Esophagus (tissue), 2 donors: ENCODE measurements around the gene KLHL40. TPM values are rescaled to one million over a fixed set of nuclear protein-coding genes. Genes with fewer than 3 reads are reported as not detected.

ENCODE experiments used
- H3K27ac ChIP-seq, 2 donors: one replicate each; pipeline ENCODE4 v1.5.1; 2013; ENCODE audit warnings: low read depth in 2 of 2, mild to moderate bottlenecking in 2 of 2, inconsistent platforms in 1 of 2, low read length in 1 of 2, moderate library complexity in 1 of 2
- H3K27me3 ChIP-seq, 2 donors: one replicate each; pipeline ENCODE4 v1.6.1; 2013; ENCODE audit warnings: low read length in 2 of 2, control low read depth in 1 of 2, mild to moderate bottlenecking in 1 of 2; ENCODE audit not compliant: insufficient read depth in 2 of 2, control insufficient read depth in 1 of 2
- H3K36me3 ChIP-seq, 2 donors: one replicate each; pipeline ENCODE4 v1.6.1; 2013; ENCODE audit warnings: low read length in 1 of 2; ENCODE audit not compliant: control insufficient read depth in 2 of 2, insufficient read depth in 2 of 2
- H3K4me1 ChIP-seq, 2 donors: one replicate each; pipeline ENCODE4 v1.6.1; 2013; ENCODE audit warnings: low read length in 1 of 2; ENCODE audit not compliant: control insufficient read depth in 2 of 2, insufficient read depth in 2 of 2
- H3K4me3 ChIP-seq, 2 donors: one replicate each; pipeline ENCODE4 v1.5.1; 2013; ENCODE audit warnings: low read length in 2 of 2, mild to moderate bottlenecking in 2 of 2, low read depth in 1 of 2, moderate library complexity in 1 of 2
- H3K9me3 ChIP-seq, 2 donors: one replicate each; pipeline ENCODE4 v1.6.1; 2013; ENCODE audit warnings: mild to moderate bottlenecking in 2 of 2, low read depth in 1 of 2, low read length in 1 of 2, moderate library complexity in 1 of 2; ENCODE audit not compliant: control insufficient read depth in 2 of 2, insufficient read depth in 1 of 2
- WGBS, 2 donors: extraction: QIAGEN DNeasy Blood & Tissue Kit; methylation state at CpG; one replicate each; pipeline ENCODE4 v1.1.7; 2013; 5-methylcytosine and 5-hydroxymethylcytosine counted together
- polyA plus RNA-seq, 2 donors: library from polyadenylated mRNA; stranded (reverse); fragments of 200-250 nt; gene quantifications; one replicate each; pipeline ENCODE4 v1.2.3, GENCODE V29; 2013
- donor health status: healthy with polysubstance abuse.
- donor health status: Bipolar disorder and iron deficiency.

Gene KLHL40
- polyA plus RNA-seq, 2 donors: 0.02 TPM; not detected in 1

DNA sequence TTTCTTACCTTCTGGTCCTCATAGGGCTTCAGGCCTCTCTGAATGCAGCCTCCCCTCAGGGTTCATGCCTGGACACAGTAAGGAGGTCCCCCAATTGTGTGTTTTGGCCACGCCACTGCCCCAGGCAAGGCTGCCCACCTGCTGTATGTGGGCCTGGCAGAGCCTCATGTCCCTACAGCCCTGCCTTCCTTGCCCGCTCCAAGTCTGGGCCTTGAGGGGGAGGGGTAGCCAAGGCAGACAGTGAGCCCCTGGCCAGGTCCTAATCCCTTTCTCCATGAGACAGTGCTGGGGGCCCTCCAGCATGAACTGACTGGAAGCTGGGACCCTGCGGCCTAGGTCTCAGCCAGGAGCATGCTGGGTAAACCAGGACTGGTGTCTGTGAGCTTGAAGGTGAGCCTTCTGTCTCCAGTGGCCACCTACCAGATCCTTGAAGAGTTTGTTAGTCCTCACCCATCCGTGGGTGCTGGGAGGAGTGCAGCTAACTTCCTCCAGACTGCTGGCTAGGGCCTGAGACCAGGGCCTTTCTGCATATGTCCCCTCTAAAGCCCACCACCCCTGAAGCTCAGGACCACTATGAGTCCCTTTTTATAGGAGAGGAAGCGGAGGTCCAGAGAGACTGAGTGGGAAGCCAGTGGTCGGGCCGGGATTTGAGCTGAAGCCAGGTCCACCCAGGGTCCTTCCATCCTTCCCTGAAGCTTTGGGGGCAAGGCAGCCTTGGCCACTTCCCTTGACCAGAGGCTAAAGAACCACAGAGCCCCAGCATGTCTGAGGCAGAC, 23.1 kb upstream of the KLHL40 start:
- 85 to 87% methylated on average over 7 of the region's 7 CpGs for WGBS, 2 donors
- H3K27me3 ChIP-seq: no peaks in the 10 kb centered on the region
- H3K4me3 ChIP-seq: no peak overlapping the region
- peaks cover 0 to 5% of the 10 kb centered on the region in 2 donors for H3K36me3 ChIP-seq
- no peak overlapping the region for H3K27ac ChIP-seq
- H3K9me3 ChIP-seq: no peaks in the 10 kb centered on the region
- peaks cover 6 to 16% of the 10 kb centered on the region in 2 donors for H3K4me1 ChIP-seq

GRCh38 chr3:42662813-42663535, 22.4 kb upstream of the KLHL40 start:
- H3K27ac ChIP-seq: no peak overlapping the region
- H3K4me1 ChIP-seq: peaks cover 6 to 13% of the 10 kb centered on the region in 2 donors
- 83 to 88% methylated on average over 11 to 12 of the region's 12 CpGs for WGBS, 2 donors
- no peak overlapping the region for H3K4me3 ChIP-seq
- no peaks in the 10 kb centered on the region for H3K9me3 ChIP-seq
- no peaks in the 10 kb centered on the region for H3K27me3 ChIP-seq
- H3K36me3 ChIP-seq: peaks cover 0 to 5% of the 10 kb centered on the region in 2 donors

GRCh38 chr3:42663581-42664437, 21.5 kb upstream of the KLHL40 start:
- peaks cover 6 to 11% of the 10 kb centered on the region in 2 donors for H3K4me1 ChIP-seq
- no peak overlapping the region for H3K27ac ChIP-seq
- H3K4me3 ChIP-seq: no peak overlapping the region
- 86 to 87% methylated on average over 37 to 38 of the region's 38 CpGs for WGBS, 2 donors
- H3K36me3 ChIP-seq: no peaks in the 10 kb centered on the region
- no peaks in the 10 kb centered on the region for H3K27me3 ChIP-seq
- peaks cover 0 to under 1% of the 10 kb centered on the region in 2 donors for H3K9me3 ChIP-seq

GRCh38 chr3:42664438-42664803, 20.9 kb upstream of the KLHL40 start:
- H3K27me3 ChIP-seq: no peaks in the 10 kb centered on the region
- no peaks in the 10 kb centered on the region for H3K36me3 ChIP-seq
- WGBS, 2 donors: 81 to 82% methylated on average over 19 of the region's 19 CpGs
- H3K4me1 ChIP-seq: peaks cover 6 to 11% of the 10 kb centered on the region in 2 donors
- H3K4me3 ChIP-seq: no peak overlapping the region
- no peak overlapping the region for H3K27ac ChIP-seq
- H3K9me3 ChIP-seq: peaks cover 0 to 2% of the 10 kb centered on the region in 2 donors

DNA sequence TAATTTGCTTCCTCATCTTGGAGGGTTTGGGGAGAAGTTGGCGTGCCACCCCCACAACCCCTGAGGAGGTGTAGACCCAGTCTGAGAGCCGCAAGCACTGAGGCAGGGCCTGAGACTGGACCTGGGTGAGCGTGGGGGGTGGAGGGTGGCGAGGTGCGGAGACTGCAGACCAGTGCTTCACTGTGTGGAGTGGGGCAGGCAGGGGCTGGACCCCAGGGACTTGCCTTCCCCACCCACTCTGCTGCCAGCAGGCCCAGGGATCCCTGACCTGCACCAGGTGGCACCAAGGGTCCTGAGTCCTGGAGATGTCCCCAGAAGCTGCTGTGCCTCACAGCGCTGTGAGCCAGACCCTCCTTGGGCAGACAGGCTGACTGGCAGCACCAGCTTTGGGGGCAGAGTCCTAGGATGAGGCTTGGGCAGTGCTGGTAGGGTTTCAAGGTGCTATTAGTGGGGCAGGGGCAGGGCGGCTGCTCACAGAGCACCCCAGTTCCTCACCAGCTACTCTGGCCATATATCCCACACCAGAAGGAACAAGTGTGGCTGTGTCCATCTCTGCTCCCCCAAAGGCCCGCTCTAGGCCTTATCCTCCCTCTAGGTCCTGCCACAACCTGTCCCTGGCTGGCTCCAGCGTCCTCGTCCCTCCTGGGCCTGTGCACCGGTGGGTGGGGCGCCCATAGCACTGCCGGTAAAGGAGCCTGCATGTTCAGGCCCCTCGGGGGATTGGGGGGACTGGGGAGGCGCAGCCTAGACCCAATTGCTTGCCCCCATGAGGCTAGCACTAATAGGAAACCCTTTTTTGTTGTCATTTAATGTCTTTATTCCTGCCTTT, 20.1 kb upstream of the KLHL40 start:
- 65 to 74% methylated on average over 15 of the region's 15 CpGs for WGBS, 2 donors
- Histone ChIP-seq H3K27me3 (no peaks in the 10 kb centered on the region), H3K27ac (peak overlapping the region in 1 of 2 donors; percentile 6), H3K36me3 (no peaks in the 10 kb centered on the region), H3K9me3 (peaks cover 0 to 2% of the 10 kb centered on the region in 2 donors), H3K4me1 (peaks cover 6 to 7% of the 10 kb centered on the region in 2 donors), H3K4me3 (no peak overlapping the region)

DNA sequence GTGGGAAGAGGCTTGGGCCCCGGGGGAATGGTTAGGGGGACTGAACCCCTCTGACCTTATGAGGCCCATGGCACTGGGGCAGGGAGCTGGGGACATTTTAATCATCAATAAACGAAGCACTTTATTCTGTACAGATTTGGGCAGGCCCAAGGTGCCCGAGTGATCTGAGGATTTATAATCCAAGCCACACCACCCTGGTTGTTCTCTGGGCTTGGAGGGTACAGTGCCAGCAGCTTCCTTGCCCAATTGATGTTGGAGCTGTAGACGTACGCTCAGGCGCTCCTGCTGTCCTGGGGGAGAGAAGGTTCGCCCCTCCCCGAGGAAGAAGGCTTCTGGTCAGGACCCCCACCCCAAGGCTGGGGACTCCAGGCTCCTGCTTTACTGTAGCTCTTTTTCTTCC, 19.3 kb upstream of the KLHL40 start:
- Histone ChIP-seq H3K27me3 (no peaks in the 10 kb centered on the region), H3K4me1 (peaks cover 4 to 6% of the 10 kb centered on the region in 2 donors), H3K36me3 (no peaks in the 10 kb centered on the region), H3K9me3 (peaks cover 0 to 2% of the 10 kb centered on the region in 2 donors), H3K27ac (no peak overlapping the region), H3K4me3 (no peak overlapping the region)
- WGBS, 2 donors: 59 to 65% methylated on average over 8 of the region's 8 CpGs

DNA sequence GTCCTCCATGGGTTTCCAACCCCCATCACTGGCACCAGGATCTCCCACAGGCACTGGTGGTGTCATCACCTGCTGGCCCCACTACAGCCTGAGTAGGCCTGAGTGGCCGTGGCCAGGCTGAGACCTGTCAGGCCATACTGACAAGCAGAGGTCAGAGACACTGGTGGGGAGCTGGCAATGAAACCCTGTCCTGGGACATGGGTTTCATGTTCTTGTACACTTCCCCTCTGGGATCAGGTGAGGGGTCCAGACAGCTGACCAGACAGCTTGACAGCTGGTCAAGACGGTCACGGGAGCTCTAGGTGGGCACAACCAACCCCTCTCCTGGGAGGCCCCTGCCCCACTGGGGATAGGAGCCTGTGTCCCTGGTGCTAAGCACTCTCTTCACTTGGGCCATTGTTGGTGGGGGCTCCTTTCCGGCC, 18.7 kb upstream of the KLHL40 start:
- no peak overlapping the region for H3K27ac ChIP-seq
- H3K4me1 ChIP-seq: peaks cover 4 to 6% of the 10 kb centered on the region in 2 donors
- H3K9me3 ChIP-seq: peaks cover 0 to 2% of the 10 kb centered on the region in 2 donors
- no peaks in the 10 kb centered on the region for H3K27me3 ChIP-seq
- WGBS, 2 donors: 80 to 82% methylated on average over 4 of the region's 4 CpGs
- no peaks in the 10 kb centered on the region for H3K36me3 ChIP-seq
- no peak overlapping the region for H3K4me3 ChIP-seq

DNA sequence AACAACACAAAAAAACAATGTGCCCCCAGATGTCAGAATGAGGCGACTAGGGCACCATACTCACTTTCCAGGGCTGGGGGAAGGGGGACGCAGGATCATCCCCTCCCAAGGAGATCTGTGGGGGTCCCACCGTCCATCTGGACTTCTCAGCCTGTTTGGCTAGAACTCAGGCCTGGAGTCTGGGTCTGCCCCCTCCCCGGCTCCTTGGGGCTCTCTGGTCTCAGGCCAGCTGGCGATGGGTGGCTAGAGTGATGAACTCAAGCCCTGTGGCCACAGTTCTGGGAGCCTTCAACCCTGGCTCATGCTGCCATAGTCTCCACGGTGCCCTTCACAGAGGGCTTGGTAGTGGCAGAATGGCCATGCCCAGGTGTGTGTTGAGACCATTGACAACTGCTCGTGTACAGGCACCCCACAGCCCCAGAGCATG, 18.2 kb upstream of the KLHL40 start:
- 57 to 67% methylated on average over 7 of the region's 7 CpGs for WGBS, 2 donors
- Histone ChIP-seq H3K36me3 (no peaks in the 10 kb centered on the region), H3K4me3 (no peak overlapping the region), H3K9me3 (peaks cover 0 to 2% of the 10 kb centered on the region in 2 donors), H3K27me3 (no peaks in the 10 kb centered on the region), H3K4me1 (peaks cover 4 to 6% of the 10 kb centered on the region in 2 donors), H3K27ac (no peak overlapping the region)
